HCT116 (cell line): ENCODE results near the gene SLAMF8. TPM values are rescaled to one million over a fixed set of nuclear protein-coding genes. Genes with fewer than 3 reads are reported as not detected.

Source experiments
- ATAC-seq: fragments of 200-7000 bp; cut with Tn5 transposase; 2 replicates; pipeline ENCODE4 v1.9.1; 2020; ENCODE audit warnings: mild to moderate bottlenecking, moderate library complexity
- BruUV-seq: library from RNA; stranded (reverse); fragments of 400-500 nt; replicated peaks from 2 replicates; lab custom pipeline; 2021; lab: Mats Ljungman, UMichigan
- CTCF ChIA-PET: fragments of 300-600 bp; sonication (Branson Sonifier 250); formaldehyde crosslinking; loops from one replicate; lab custom pipeline; 2021; ENCODE audit warnings: antibody characterized with exemption; lab: Charles Lee
- POLR2A ChIA-PET: fragments of 300-600, 350-600 bp; sonication (Branson Sonifier 250); formaldehyde crosslinking; loops from one replicate; lab custom pipeline; 2021; ENCODE audit warnings: antibody characterized with exemption; lab: Charles Lee
- RAD21 ChIA-PET, 2 experiments: fragments of 300-600 bp; sonication (Branson Sonifier 250); formaldehyde crosslinking; loops; one replicate each; lab custom pipeline; 2023; ENCODE audit warnings: low total read pairs in 2 of 2; ENCODE audit not compliant: uncharacterized antibody in 2 of 2, unreplicated experiment in 2 of 2, low non-redundant PET in 1 of 2; lab: Charles Lee
- DNase-seq: peaks from one replicate; pipeline ENCODE4 v3.0.0-alpha.2; 2010; ENCODE audit warnings: low read depth, low spot score
- H2AFZ ChIP-seq: fragments of 200-600 bp; shearing (Covaris generic), sonication (generic); 2 replicates; pipeline ENCODE4 v1.6.1; 2017; ENCODE audit warnings: low read depth, mixed run types, mixed read lengths, antibody characterized with exemption, low read length; ENCODE audit not compliant: poor library complexity, severe bottlenecking
- H3K27ac ChIP-seq: 2 replicates; pipeline ENCODE4 v1.5.1; 2012; ENCODE audit warnings: low read depth, low read length
- H3K27me3 ChIP-seq: fragments of 200-600 bp; sonication (generic); 2 replicates; pipeline ENCODE4 v1.6.1; 2016; ENCODE audit warnings: mixed run types, low read length, mixed read lengths; ENCODE audit not compliant: insufficient read depth
- H3K36me3 ChIP-seq, 2 experiments: fragments of 200-500 bp in 1 of 2; fragments of 200-600 bp in 1 of 2; sonication (Bioruptor generic) in 1 of 2; sonication (generic) in 1 of 2; 2 replicates each; pipeline versions ENCODE4 v1.5.1 to v1.6.1; 2014 to 2016; ENCODE audit warnings: low read length in 2 of 2, inconsistent platforms in 1 of 2, mixed read lengths in 1 of 2, mixed run types in 1 of 2; ENCODE audit not compliant: insufficient read depth in 2 of 2, control insufficient read depth in 1 of 2
- H3K4me1 ChIP-seq, 2 experiments: fragments of 200-600 bp in 1 of 2; sonication (generic) in 1 of 2; 2 replicates each; pipeline versions ENCODE4 v1.5.1 to v1.6.1; 2012 to 2017; ENCODE audit warnings: low read length in 2 of 2, inconsistent platforms in 1 of 2, mild to moderate bottlenecking in 1 of 2, mixed read lengths in 1 of 2, mixed run types in 1 of 2, moderate library complexity in 1 of 2; ENCODE audit not compliant: insufficient read depth in 2 of 2, control insufficient read depth in 1 of 2
- H3K4me2 ChIP-seq: fragments of 200-600 bp; sonication (generic); 2 replicates; pipeline ENCODE4 v1.6.1; 2017; ENCODE audit warnings: mixed run types, low read length, mixed read lengths
- H3K4me3 ChIP-seq, 2 experiments: fragments of 200-600 bp in 1 of 2; sonication (generic) in 1 of 2; replicated peaks in 1 of 2; 2 replicates each; pipeline ENCODE4 v1.5.1; 2011 to 2016; ENCODE audit warnings: low read length in 2 of 2, control low read depth in 1 of 2, low read depth in 1 of 2, mild to moderate bottlenecking in 1 of 2, mixed read lengths in 1 of 2, mixed run types in 1 of 2
- H3K79me2 ChIP-seq: fragments of 200-600 bp; sonication (generic); 2 replicates; pipeline ENCODE4 v1.6.1; 2017; ENCODE audit warnings: mild to moderate bottlenecking, mixed run types, low read length, moderate library complexity, mixed read lengths; ENCODE audit not compliant: insufficient read depth
- H3K9ac ChIP-seq: fragments of 200-600 bp; sonication (generic); 2 replicates; pipeline ENCODE4 v1.6.1; 2016; ENCODE audit warnings: low read length, mixed read lengths
- H3K9me2 ChIP-seq: fragments of 200-600 bp; sonication (generic), shearing (Covaris generic); 2 replicates; pipeline ENCODE4 v1.6.1; 2017; ENCODE audit warnings: mixed run types, mild to moderate bottlenecking, moderate library complexity; ENCODE audit not compliant: insufficient read depth
- H3K9me3 ChIP-seq, 2 experiments: fragments of 200-500 bp in 1 of 2; fragments of 200-600 bp in 1 of 2; sonication (Bioruptor generic) in 1 of 2; sonication (generic) in 1 of 2; 2 replicates each; pipeline ENCODE4 v1.6.1; 2014 to 2017; ENCODE audit warnings: low read length in 2 of 2, mixed read lengths in 2 of 2, inconsistent platforms in 1 of 2, low read depth in 1 of 2, mild to moderate bottlenecking in 1 of 2, mixed run types in 1 of 2, moderate library complexity in 1 of 2; ENCODE audit not compliant: control insufficient read depth in 1 of 2, insufficient read depth in 1 of 2
- H4K20me1 ChIP-seq: fragments of 200-600 bp; sonication (generic), shearing (Covaris generic); 2 replicates; pipeline ENCODE4 v1.6.1; 2017; ENCODE audit warnings: mixed run types, mild to moderate bottlenecking, moderate library complexity; ENCODE audit not compliant: insufficient read depth
- CBX3 ChIP-seq: IDR thresholded peaks from 2 replicates; pipeline ENCODE4 v1.6.1; 2012; ENCODE audit warnings: low read depth
- CEBPB ChIP-seq: IDR thresholded peaks from 2 replicates; pipeline ENCODE4 v1.6.1; 2012; ENCODE audit warnings: low read depth
- EGR1 ChIP-seq: IDR thresholded peaks from 2 replicates; pipeline ENCODE4 v1.6.1; 2012; ENCODE audit warnings: low read depth
- EZH2phosphoT487 ChIP-seq: fragments of 200-600 bp; IDR thresholded peaks from 2 replicates; pipeline ENCODE4 v1.6.1; 2018; ENCODE audit warnings: antibody characterized with exemption, borderline replicate concordance
- FOSL1 ChIP-seq: IDR thresholded peaks from 2 replicates; pipeline ENCODE4 v1.6.1; 2012; ENCODE audit warnings: low read depth
- JUND ChIP-seq: IDR thresholded peaks from 2 replicates; pipeline ENCODE4 v1.6.1; 2012
- RAD21 ChIP-seq: IDR thresholded peaks from 2 replicates; pipeline ENCODE4 v1.6.1; 2012; ENCODE audit warnings: low read depth, mild to moderate bottlenecking
- SIN3A ChIP-seq: IDR thresholded peaks from 2 replicates; pipeline ENCODE4 v1.6.1; 2012; ENCODE audit warnings: low read depth
- SP1 ChIP-seq: IDR thresholded peaks from 2 replicates; pipeline ENCODE4 v1.6.1; 2012; ENCODE audit warnings: low read depth
- YY1 ChIP-seq: IDR thresholded peaks from 2 replicates; pipeline ENCODE4 v1.6.1; 2011; ENCODE audit warnings: low read length, low read depth, moderate library complexity, mild to moderate bottlenecking; ENCODE audit not compliant: insufficient replicate concordance; ENCODE audit errors: extremely low read depth
- ZFX ChIP-seq: fragments of 450-650 bp; IDR thresholded peaks from 2 replicates; pipeline ENCODE4 v1.6.1; 2017
- intact Hi-C: fragments of 100-400 bp; cut with micrococcal nuclease; formaldehyde crosslinking; loops from 2 replicates; pipeline ENCODE4 v1.10.0; 2022
- total RNA-seq: library from RNA; stranded (reverse); gene quantifications from one replicate; pipeline ENCODE4 v1.2.1, GENCODE V29; 2021; ENCODE audit not compliant: unreplicated experiment
- TF ChIP-seq, protein P1 (sequence below): IDR thresholded peaks from 2 replicates; pipeline ENCODE4 v1.6.1; 2012
- TF ChIP-seq, protein P2 (sequence below): IDR thresholded peaks from 2 replicates; pipeline ENCODE4 v1.6.1; 2011; ENCODE audit warnings: mild to moderate bottlenecking, low read length, moderate library complexity; ENCODE audit not compliant: insufficient replicate concordance; ENCODE audit errors: extremely low read depth
- TF ChIP-seq, protein P3 (sequence below), 3 experiments: fragments of 200-600 bp in 1 of 3; sonication (generic) in 1 of 3; IDR thresholded peaks in 2 of 3; conservative IDR thresholded peaks in 1 of 3; 2 replicates each; pipeline ENCODE4 v1.5.1; 2012 to 2017; ENCODE audit warnings: low read depth in 2 of 3, low read length in 2 of 3, antibody characterized with exemption in 1 of 3, borderline replicate concordance in 1 of 3, control low read depth in 1 of 3, mild to moderate bottlenecking in 1 of 3, mixed read lengths in 1 of 3, mixed run types in 1 of 3, moderate library complexity in 1 of 3; ENCODE audit not compliant: insufficient read depth in 1 of 3

SLAMF8 gene
- total RNA-seq, 1 experiment from 2014 or later = not detected

- TF ChIP-seq SIN3A = no peak
- TF ChIP-seq, protein P1, sequence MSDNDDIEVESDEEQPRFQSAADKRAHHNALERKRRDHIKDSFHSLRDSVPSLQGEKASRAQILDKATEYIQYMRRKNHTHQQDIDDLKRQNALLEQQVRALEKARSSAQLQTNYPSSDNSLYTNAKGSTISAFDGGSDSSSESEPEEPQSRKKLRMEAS = no peak
- TF ChIP-seq, protein P2, sequence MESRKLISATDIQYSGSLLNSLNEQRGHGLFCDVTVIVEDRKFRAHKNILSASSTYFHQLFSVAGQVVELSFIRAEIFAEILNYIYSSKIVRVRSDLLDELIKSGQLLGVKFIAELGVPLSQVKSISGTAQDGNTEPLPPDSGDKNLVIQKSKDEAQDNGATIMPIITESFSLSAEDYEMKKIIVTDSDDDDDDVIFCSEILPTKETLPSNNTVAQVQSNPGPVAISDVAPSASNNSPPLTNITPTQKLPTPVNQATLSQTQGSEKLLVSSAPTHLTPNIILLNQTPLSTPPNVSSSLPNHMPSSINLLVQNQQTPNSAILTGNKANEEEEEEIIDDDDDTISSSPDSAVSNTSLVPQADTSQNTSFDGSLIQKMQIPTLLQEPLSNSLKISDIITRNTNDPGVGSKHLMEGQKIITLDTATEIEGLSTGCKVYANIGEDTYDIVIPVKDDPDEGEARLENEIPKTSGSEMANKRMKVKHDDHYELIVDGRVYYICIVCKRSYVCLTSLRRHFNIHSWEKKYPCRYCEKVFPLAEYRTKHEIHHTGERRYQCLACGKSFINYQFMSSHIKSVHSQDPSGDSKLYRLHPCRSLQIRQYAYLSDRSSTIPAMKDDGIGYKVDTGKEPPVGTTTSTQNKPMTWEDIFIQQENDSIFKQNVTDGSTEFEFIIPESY = no peak
- TF ChIP-seq JUND = no peak
- no peak for TF ChIP-seq CBX3
- TF ChIP-seq CEBPB = no peak
- no peak for TF ChIP-seq ZFX
- no peak for TF ChIP-seq FOSL1
- TF ChIP-seq, protein P3, sequence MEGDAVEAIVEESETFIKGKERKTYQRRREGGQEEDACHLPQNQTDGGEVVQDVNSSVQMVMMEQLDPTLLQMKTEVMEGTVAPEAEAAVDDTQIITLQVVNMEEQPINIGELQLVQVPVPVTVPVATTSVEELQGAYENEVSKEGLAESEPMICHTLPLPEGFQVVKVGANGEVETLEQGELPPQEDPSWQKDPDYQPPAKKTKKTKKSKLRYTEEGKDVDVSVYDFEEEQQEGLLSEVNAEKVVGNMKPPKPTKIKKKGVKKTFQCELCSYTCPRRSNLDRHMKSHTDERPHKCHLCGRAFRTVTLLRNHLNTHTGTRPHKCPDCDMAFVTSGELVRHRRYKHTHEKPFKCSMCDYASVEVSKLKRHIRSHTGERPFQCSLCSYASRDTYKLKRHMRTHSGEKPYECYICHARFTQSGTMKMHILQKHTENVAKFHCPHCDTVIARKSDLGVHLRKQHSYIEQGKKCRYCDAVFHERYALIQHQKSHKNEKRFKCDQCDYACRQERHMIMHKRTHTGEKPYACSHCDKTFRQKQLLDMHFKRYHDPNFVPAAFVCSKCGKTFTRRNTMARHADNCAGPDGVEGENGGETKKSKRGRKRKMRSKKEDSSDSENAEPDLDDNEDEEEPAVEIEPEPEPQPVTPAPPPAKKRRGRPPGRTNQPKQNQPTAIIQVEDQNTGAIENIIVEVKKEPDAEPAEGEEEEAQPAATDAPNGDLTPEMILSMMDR (IDR thresholded peaks at IDR 0.05 in 2 of 3, conservative IDR thresholded peaks at IDR 0.05 in 1 of 3; ENCODE audit: borderline replicate concordance in 1 of 3, insufficient read depth in 1 of 3, low read depth in 2 of 3, low read length in 2 of 3) = no peak
- no peak for TF ChIP-seq RAD21
- TF ChIP-seq EZH2phosphoT487 = no peak
- no peak for TF ChIP-seq YY1
- no peak for TF ChIP-seq EGR1
- no peak for TF ChIP-seq SP1
- TF ChIP-seq, all 23 proteins: peak for 0
- intact Hi-C loops = no loop called here
- H3K36me3 ChIP-seq = no peaks in the 10 kb centered on the region
- POLR2A ChIA-PET = no interaction called here
- H3K27me3 ChIP-seq = no peaks in the 10 kb centered on the region
- H3K9ac ChIP-seq = no peak overlapping the region
- no TSS peak for BruUV-seq
- H3K4me3 ChIP-seq = no peak overlapping the region
- CTCF ChIA-PET = interaction anchor here (2.2 kb wide), 1 partner anchor 52 kb away, joined by 7 read pairs; no protein-coding TSS in a partner anchor
- no peaks in the 10 kb centered on the region for H4K20me1 ChIP-seq
- H3K9me3 ChIP-seq = no peaks in the 10 kb centered on the region
- H3K79me2 ChIP-seq = no peaks in the 10 kb centered on the region
- DNase-seq (no peak), ATAC-seq (no peak)
- RAD21 ChIA-PET = no interaction called here
- no peak overlapping the region for H3K27ac ChIP-seq
- no peak overlapping the region for H3K4me2 ChIP-seq
- no peaks in the 10 kb centered on the region for H3K9me2 ChIP-seq
- peaks cover 0 to 14% of the 10 kb centered on the region in 2 experiments; a peak in 2 of 4 replicates for H3K4me1 ChIP-seq
- H2AFZ ChIP-seq = no peak overlapping the region
These were observed 12.6 kb downstream of the SLAMF8 start for GRCh38 chr1:159839116-159839849.
